ENCODE results near the gene TGFBR3L. TPM values are rescaled to one million over a fixed set of nuclear protein-coding genes. Genes with fewer than 3 reads are reported as not detected.

TGFBR3L gene
- total RNA-seq, 4 donors from 2014 or later, result 2.2 to 8.3 (median 6.1) TPM

GRCh38 chr19:7897292-7897691 is 17.3 kb upstream of the TGFBR3L start:
- intact Hi-C loops (cut with DNase I), result loop anchor here (5.0 kb wide), 1 partner anchor 35 kb away; no protein-coding TSS in a partner anchor
- WGBS, result 87% methylated on average over 11 of the region's 11 CpGs
- H3K4me3 ChIP-seq, result no peak overlapping the region
- H3K27me3 ChIP-seq, result peaks cover 0 to 43% (median 4%) of the 10 kb centered on the region in 4 donors
- DNase-seq (ENCODE audit: extremely low spot score), result no peak
- no peak for TF ChIP-seq CTCF (IDR thresholded peaks at IDR 0.05)
- TF ChIP-seq POLR2AphosphoS5 (IDR thresholded peaks at IDR 0.05), result no peak
- no peak for TF ChIP-seq EP300 (IDR thresholded peaks at IDR 0.05)
- TF ChIP-seq POLR2A (IDR thresholded peaks at IDR 0.05; ENCODE audit: low read depth), result no peak
- no peak overlapping the region for H3K27ac ChIP-seq (replicated peaks in 1 of 4)
- H3K9me3 ChIP-seq, result no peaks in the 10 kb centered on the region
- no peaks in the 10 kb centered on the region for H3K36me3 ChIP-seq
- no peaks in the 10 kb centered on the region for H3K4me1 ChIP-seq

GRCh38 chr19:7898967-7899366 is 15.7 kb upstream of the TGFBR3L start:
- TF ChIP-seq EP300 (IDR thresholded peaks at IDR 0.05), result no peak
- TF ChIP-seq POLR2AphosphoS5 (IDR thresholded peaks at IDR 0.05), result no peak
- TF ChIP-seq CTCF (IDR thresholded peaks at IDR 0.05), result no peak
- no peak for TF ChIP-seq POLR2A (IDR thresholded peaks at IDR 0.05; ENCODE audit: low read depth)
- intact Hi-C loops (cut with DNase I), result loop anchor here (5.0 kb wide), 1 partner anchor 37 kb away; no protein-coding TSS in a partner anchor
- no peak overlapping the region for H3K4me3 ChIP-seq
- no peaks in the 10 kb centered on the region for H3K9me3 ChIP-seq
- 95% methylated on average over 16 of the region's 16 CpGs for WGBS
- peaks cover 7 to 10% (median 8%) of the 10 kb centered on the region in 4 donors for H3K4me1 ChIP-seq
- H3K27ac ChIP-seq (replicated peaks in 1 of 4), result no peak overlapping the region
- no peaks in the 10 kb centered on the region for H3K36me3 ChIP-seq
- no peak for DNase-seq (ENCODE audit: extremely low spot score)
- peaks cover 0 to 26% (median 2%) of the 10 kb centered on the region in 4 donors for H3K27me3 ChIP-seq

GRCh38 chr19:7899751-7900378 is 14.8 kb upstream of the TGFBR3L start:
- H3K27me3 ChIP-seq, result peaks cover 0 to 17% (median 0%) of the 10 kb centered on the region in 4 donors
- no peak for DNase-seq (ENCODE audit: extremely low spot score)
- WGBS, result 86% methylated on average over 26 of the region's 34 CpGs
- H3K4me3 ChIP-seq, result no peak overlapping the region
- no peaks in the 10 kb centered on the region for H3K9me3 ChIP-seq
- peaks cover 11 to 16% (median 15%) of the 10 kb centered on the region in 4 donors for H3K4me1 ChIP-seq
- H3K27ac ChIP-seq (replicated peaks in 1 of 4), result no peak overlapping the region
- intact Hi-C loops (cut with DNase I), result loop anchor here (5.0 kb wide), 1 partner anchor 38 kb away; no protein-coding TSS in a partner anchor
- TF ChIP-seq EP300 (IDR thresholded peaks at IDR 0.05) (no peak), CTCF (IDR thresholded peaks at IDR 0.05) (no peak), POLR2AphosphoS5 (IDR thresholded peaks at IDR 0.05) (no peak), POLR2A (IDR thresholded peaks at IDR 0.05; ENCODE audit: low read depth) (no peak)
- peaks cover 0 to under 1% (median 0%) of the 10 kb centered on the region in 4 donors for H3K36me3 ChIP-seq

- no peaks in the 10 kb centered on the region for H3K9me3 ChIP-seq
- 83% methylated on average over 17 of the region's 21 CpGs for WGBS
- no peak for TF ChIP-seq EP300 (IDR thresholded peaks at IDR 0.05)
- no peak for TF ChIP-seq POLR2AphosphoS5 (IDR thresholded peaks at IDR 0.05)
- TF ChIP-seq POLR2A (IDR thresholded peaks at IDR 0.05; ENCODE audit: low read depth), result no peak
- no peak for TF ChIP-seq CTCF (IDR thresholded peaks at IDR 0.05)
- intact Hi-C loops (cut with DNase I), result no loop called here
- H3K36me3 ChIP-seq, result peaks cover 0 to 6% (median 1%) of the 10 kb centered on the region in 4 donors
- H3K4me1 ChIP-seq, result peaks cover 17 to 22% (median 21%) of the 10 kb centered on the region in 4 donors
- DNase-seq (ENCODE audit: extremely low spot score), result no peak
- H3K4me3 ChIP-seq, result no peak overlapping the region
- H3K27ac ChIP-seq (replicated peaks in 1 of 4), result no peak overlapping the region
- peaks cover 0 to 11% (median 0%) of the 10 kb centered on the region in 4 donors for H3K27me3 ChIP-seq
Measured at GRCh38 chr19:7900401-7900870, 14.2 kb upstream of the TGFBR3L start.

Data from esophagus muscularis mucosa (tissue), 4 donors.